Measurements from ENCODE around the gene ABCA13. TPM values are rescaled to one million over a fixed set of nuclear protein-coding genes. Genes with fewer than 3 reads are reported as not detected.

ABCA13 gene
- total RNA-seq, 4 donors from 2014 or later: under 0.01 to 0.54 (median 0.04) TPM; not detected in 1

GRCh38 chr7:48309720-48310119 lies 138.5 kb downstream of the ABCA13 start:
- Histone ChIP-seq H3K27me3 (no peaks in the 10 kb centered on the region), H3K4me1 (no peaks in the 10 kb centered on the region), H3K4me3 (no peak overlapping the region), H3K27ac (no peak overlapping the region), H3K9me3 (no peaks in the 10 kb centered on the region), H3K36me3 (no peaks in the 10 kb centered on the region)
- TF ChIP-seq, protein P1, sequence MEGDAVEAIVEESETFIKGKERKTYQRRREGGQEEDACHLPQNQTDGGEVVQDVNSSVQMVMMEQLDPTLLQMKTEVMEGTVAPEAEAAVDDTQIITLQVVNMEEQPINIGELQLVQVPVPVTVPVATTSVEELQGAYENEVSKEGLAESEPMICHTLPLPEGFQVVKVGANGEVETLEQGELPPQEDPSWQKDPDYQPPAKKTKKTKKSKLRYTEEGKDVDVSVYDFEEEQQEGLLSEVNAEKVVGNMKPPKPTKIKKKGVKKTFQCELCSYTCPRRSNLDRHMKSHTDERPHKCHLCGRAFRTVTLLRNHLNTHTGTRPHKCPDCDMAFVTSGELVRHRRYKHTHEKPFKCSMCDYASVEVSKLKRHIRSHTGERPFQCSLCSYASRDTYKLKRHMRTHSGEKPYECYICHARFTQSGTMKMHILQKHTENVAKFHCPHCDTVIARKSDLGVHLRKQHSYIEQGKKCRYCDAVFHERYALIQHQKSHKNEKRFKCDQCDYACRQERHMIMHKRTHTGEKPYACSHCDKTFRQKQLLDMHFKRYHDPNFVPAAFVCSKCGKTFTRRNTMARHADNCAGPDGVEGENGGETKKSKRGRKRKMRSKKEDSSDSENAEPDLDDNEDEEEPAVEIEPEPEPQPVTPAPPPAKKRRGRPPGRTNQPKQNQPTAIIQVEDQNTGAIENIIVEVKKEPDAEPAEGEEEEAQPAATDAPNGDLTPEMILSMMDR (IDR thresholded peaks at IDR 0.05): no peak
- TF ChIP-seq POLR2AphosphoS5 (IDR thresholded peaks at IDR 0.05): no peak
- TF ChIP-seq POLR2A (IDR thresholded peaks at IDR 0.05): no peak
- TF ChIP-seq EP300 (IDR thresholded peaks at IDR 0.05): no peak
- WGBS, 2 donors (ENCODE audit: low coverage in 1 of 2): 67 to 73% methylated on average over 7 to 11 of the region's 12 CpGs
- ATAC-seq: no peak

DNA sequence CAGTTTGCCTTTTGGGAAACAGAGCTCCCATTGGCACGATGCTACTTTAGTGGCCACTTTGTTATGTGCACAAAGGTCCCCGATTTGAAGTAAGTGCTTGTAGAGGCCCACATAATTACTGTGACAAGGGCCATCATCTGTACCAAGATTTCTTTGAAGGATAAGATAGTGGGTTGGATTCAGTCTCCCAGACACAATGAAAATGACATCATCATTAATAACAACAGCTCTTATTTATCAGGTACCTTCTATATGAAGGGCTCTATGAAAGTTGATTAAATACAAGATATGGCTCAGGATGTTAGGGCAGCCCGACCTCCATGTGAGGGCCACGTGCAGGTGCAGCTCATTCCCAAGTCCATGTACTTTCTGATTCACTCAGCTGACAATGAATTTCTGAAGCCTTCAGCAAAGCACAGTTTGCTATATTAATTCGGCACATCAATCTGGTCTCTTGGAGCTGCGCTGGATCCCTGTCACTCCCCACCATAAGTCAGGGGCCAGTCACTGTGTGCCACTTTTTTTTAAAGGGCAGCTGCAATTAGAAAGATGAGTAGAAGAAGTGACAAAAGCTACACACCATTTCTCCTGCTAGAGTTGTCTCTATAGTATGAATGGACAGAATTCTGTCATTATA lies 140.3 kb downstream of the ABCA13 start:
- H3K27ac ChIP-seq: no peak overlapping the region
- 76 to 85% methylated on average over 5 to 6 of the region's 6 CpGs for WGBS, 2 donors (ENCODE audit: low coverage in 1 of 2)
- H3K36me3 ChIP-seq: no peaks in the 10 kb centered on the region
- TF ChIP-seq POLR2AphosphoS5 (IDR thresholded peaks at IDR 0.05) (no peak), POLR2A (IDR thresholded peaks at IDR 0.05) (no peak), EP300 (IDR thresholded peaks at IDR 0.05) (no peak)
- TF ChIP-seq, protein P1 (IDR thresholded peaks at IDR 0.05): no peak
- no peaks in the 10 kb centered on the region for H3K9me3 ChIP-seq
- no peaks in the 10 kb centered on the region for H3K4me1 ChIP-seq
- ATAC-seq: no peak
- H3K27me3 ChIP-seq: no peaks in the 10 kb centered on the region
- H3K4me3 ChIP-seq: no peak overlapping the region

- 50 to 69% methylated on average over 1 of the region's 1 CpG for WGBS, 2 donors (ENCODE audit: low coverage in 1 of 2)
- H3K4me3 ChIP-seq: no peak overlapping the region
- no peaks in the 10 kb centered on the region for H3K9me3 ChIP-seq
- no peak for ATAC-seq
- no peaks in the 10 kb centered on the region for H3K27me3 ChIP-seq
- TF ChIP-seq, protein P1 (IDR thresholded peaks at IDR 0.05): no peak
- TF ChIP-seq EP300 (IDR thresholded peaks at IDR 0.05): no peak
- TF ChIP-seq POLR2A (IDR thresholded peaks at IDR 0.05): no peak
- no peak for TF ChIP-seq POLR2AphosphoS5 (IDR thresholded peaks at IDR 0.05)
- no peak overlapping the region for H3K27ac ChIP-seq
- no peaks in the 10 kb centered on the region for H3K4me1 ChIP-seq
- H3K36me3 ChIP-seq: no peaks in the 10 kb centered on the region
These were observed 140.9 kb downstream of the ABCA13 start for GRCh38 chr7:48312151-48312550.

GRCh38 chr7:48316768-48317167 lies 145.5 kb downstream of the ABCA13 start:
- TF ChIP-seq EP300 (IDR thresholded peaks at IDR 0.05) (no peak), POLR2A (IDR thresholded peaks at IDR 0.05) (no peak), POLR2AphosphoS5 (IDR thresholded peaks at IDR 0.05) (no peak)
- TF ChIP-seq, protein P1 (IDR thresholded peaks at IDR 0.05): no peak
- Histone ChIP-seq H3K9me3 (no peaks in the 10 kb centered on the region), H3K4me3 (no peak overlapping the region), H3K27me3 (no peaks in the 10 kb centered on the region), H3K4me1 (no peaks in the 10 kb centered on the region), H3K27ac (no peak overlapping the region), H3K36me3 (no peaks in the 10 kb centered on the region)
- no peak for ATAC-seq
- 53% methylated on average over 3 of the region's 3 CpGs for WGBS, 2 donors (ENCODE audit: low coverage in 1 of 2)

DNA sequence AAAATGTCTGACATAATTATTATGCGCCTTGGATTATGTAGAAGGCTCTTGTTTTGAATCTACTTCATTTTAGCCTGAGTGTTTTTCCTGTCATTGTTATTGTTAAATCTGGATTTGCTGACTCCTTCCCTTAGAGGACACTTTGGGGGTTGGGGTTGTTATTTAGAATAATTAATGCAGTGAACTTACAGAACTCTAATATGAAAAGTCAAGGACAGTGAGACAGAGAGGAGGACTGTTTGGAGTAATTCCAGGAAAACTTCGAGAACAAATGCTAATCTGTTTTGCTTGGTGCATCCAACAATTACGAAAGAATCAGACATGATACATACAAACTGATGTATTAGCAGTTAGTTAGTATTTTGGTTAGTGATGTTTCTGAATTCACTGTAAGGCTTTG lies 146.1 kb downstream of the ABCA13 start:
- Histone ChIP-seq H3K36me3 (no peaks in the 10 kb centered on the region), H3K27ac (no peak overlapping the region), H3K27me3 (no peaks in the 10 kb centered on the region), H3K4me1 (no peaks in the 10 kb centered on the region), H3K4me3 (no peak overlapping the region), H3K9me3 (no peaks in the 10 kb centered on the region)
- TF ChIP-seq POLR2A (IDR thresholded peaks at IDR 0.05): no peak
- TF ChIP-seq POLR2AphosphoS5 (IDR thresholded peaks at IDR 0.05): no peak
- TF ChIP-seq, protein P1 (IDR thresholded peaks at IDR 0.05): no peak
- no peak for TF ChIP-seq EP300 (IDR thresholded peaks at IDR 0.05)
- 41 to 63% methylated on average over 3 of the region's 3 CpGs for WGBS, 2 donors (ENCODE audit: low coverage in 1 of 2)
- ATAC-seq: no peak

Data from gastroesophageal sphincter (tissue), 4 donors.